ENCODE results near the gene HAPSTR1.

The HAPSTR1 gene

DNA sequence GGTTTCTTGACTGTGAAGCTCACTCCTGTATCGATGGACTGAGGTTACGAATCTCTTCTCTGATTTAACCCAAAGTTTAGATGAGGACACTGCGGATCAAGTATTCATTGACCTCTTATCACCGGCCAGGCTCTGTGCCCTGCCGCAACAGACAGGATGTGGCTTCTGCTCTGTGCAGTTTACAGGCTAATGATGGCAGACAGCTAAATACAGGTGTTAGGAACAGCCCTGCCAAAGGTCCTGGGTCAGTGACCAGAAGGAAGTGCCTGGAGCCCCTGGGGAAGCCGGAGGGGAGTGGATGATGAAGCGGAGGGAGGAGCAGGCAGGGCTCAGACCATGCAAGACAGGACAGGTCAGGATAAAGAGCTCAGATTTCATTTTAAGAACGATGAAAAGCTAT, 44.4 kb downstream of the HAPSTR1 start:
- Histone ChIP-seq H3K36me3 (no peaks in the 10 kb centered on the region), H3K9ac (peak overlapping the region in 8 of 11 experiments; percentile 32 to 62 (median 46); a peak in 12 of 22 replicates), H3K27ac (peak overlapping the region in 5 of 11 experiments; percentile 21 to 60 (median 42); a peak in 8 of 22 replicates), H3K4me1 (peaks cover 21 to 88% (median 69%) of the 10 kb centered on the region in 10 experiments), H3K9me3 (replicated peaks in 1 of 11) (no peaks in the 10 kb centered on the region), H3K4me2 (peak overlapping the region; percentile 54 to 95 (median 83)), H4K20me1 (peaks cover 0 to 34% (median 8%) of the 10 kb centered on the region in 11 experiments; a peak in 11 of 22 replicates), H3K4me3 (peak overlapping the region in 2 of 10 experiments; percentile 16 to 28; a peak in 3 of 20 replicates), H3K27me3 (no peaks in the 10 kb centered on the region)
- no peak for TF ChIP-seq Cebpa-rat (IDR thresholded peaks at IDR 0.05)

DNA sequence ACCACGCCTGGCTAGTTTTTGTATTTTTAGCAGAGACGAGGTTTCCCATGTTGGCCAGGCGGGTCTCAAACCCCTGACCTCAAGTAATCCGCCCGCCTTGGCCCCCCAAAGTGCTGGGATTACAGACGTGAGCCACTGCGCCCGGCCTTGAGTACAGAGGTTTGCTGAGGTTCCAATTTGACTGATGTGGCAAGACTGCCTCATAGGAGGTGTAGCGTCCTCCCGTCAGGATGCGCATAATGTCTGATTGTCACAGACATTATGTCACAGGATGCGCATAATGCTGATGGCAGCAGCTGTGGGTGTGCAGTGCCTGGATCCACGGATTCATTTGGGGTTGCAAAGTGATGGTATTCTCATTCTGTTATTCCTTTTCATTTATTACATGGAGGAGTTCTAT, 45.2 kb downstream of the HAPSTR1 start:
- H3K27me3 ChIP-seq = no peaks in the 10 kb centered on the region
- H3K4me3 ChIP-seq = no peak overlapping the region
- peak overlapping the region in 9 of 11 experiments; percentile 57 to 95 (median 84); a peak in 18 of 22 replicates for H3K4me2 ChIP-seq
- peak overlapping the region in 4 of 11 experiments; percentile 22 to 60 (median 50); a peak in 6 of 22 replicates for H3K27ac ChIP-seq
- TF ChIP-seq Cebpa-rat (IDR thresholded peaks at IDR 0.05) = no peak
- H3K9me3 ChIP-seq (replicated peaks in 1 of 11) = no peaks in the 10 kb centered on the region
- H4K20me1 ChIP-seq = peaks cover 0 to 34% (median 8%) of the 10 kb centered on the region in 11 experiments; a peak in 11 of 22 replicates
- H3K36me3 ChIP-seq = no peaks in the 10 kb centered on the region
- H3K9ac ChIP-seq = peak overlapping the region in 3 of 11 experiments; percentile 7 to 56 (median 11); a peak in 2 of 22 replicates
- H3K4me1 ChIP-seq = peaks cover 21 to 86% (median 68%) of the 10 kb centered on the region in 10 experiments

DNA sequence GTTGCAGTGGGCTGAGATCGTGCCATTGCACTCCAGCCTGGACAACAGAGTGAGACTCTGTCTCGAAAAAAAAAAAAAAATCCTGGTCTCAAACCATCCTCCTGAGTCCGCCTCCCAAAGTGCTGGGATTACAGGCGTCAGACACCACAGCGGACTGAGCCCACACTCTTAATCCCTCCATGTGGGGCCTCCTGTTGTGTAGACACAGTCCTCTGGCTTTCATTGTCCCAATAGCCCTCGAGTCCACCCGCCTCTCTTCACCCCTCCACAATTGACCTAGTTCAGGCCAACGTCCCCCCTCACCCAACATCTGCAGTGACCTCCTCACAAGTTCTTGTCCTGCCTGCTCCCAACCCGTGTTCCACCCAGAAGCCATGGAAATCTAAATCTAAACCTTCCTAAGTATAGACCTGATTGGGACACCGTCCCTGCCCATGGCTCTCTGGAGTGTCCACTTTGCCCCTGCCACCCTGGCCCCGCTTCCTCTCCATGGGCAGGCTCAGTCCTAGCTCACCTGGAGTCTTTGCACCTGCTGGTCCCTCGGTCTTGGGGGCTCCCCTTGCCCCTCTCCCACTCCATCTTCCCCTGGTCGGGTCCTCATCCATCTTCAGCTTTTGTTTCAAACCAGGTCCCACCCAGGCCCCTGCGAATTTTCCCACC, 46.7 kb downstream of the HAPSTR1 start:
- no peak overlapping the region for H3K27ac ChIP-seq
- no peak overlapping the region for H3K9ac ChIP-seq
- peaks cover 0 to 34% (median 8%) of the 10 kb centered on the region in 11 experiments; a peak in 11 of 22 replicates for H4K20me1 ChIP-seq
- peaks cover 12 to 71% (median 55%) of the 10 kb centered on the region in 10 experiments; a peak in 19 of 20 replicates for H3K4me1 ChIP-seq
- no peak overlapping the region for H3K4me2 ChIP-seq
- H3K27me3 ChIP-seq = no peaks in the 10 kb centered on the region
- H3K4me3 ChIP-seq = no peak overlapping the region
- TF ChIP-seq Cebpa-rat (IDR thresholded peaks at IDR 0.05) = no peak
- no peaks in the 10 kb centered on the region for H3K36me3 ChIP-seq
- H3K9me3 ChIP-seq (replicated peaks in 1 of 11) = no peaks in the 10 kb centered on the region

DNA sequence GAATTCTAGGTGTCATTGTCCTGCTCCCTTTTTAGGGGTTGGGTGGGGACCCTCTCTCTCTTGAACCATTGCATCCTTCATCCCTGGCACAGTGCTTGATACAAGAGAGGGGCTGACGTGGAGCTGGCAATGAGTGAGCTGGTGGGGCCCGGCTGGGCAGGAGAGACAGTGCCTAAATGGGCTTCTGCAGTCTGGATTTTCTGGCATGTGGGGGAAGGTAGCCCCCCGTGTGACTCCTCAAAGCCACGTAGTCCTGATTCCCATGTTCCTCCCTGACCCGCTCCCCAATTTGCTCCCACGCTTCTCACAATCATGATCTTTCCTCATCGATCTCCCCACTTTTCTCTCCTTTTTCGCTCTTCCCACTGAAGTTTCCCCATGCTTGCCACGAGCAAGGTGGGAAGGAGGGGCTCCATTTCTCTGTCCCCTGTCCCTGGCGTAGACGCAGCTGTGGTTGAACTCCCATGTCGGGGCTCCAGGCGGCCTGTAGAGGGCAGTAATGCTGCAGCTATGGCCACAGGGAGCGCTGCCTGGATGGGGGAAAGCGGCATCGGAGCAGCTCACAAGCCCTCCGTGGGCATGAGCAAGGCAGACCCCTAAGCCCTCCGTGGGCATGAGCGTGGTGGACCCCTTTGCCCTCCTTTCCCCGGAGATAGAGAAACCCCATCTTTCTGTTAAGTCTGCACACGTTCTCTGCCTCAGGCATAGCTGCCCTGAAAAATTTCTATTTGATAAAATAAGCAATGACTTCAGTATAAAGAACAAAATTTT, 47.5 kb downstream of the HAPSTR1 start:
- Histone ChIP-seq H3K9ac (peak overlapping the region in 1 of 11 experiments; percentile 6; a peak in 1 of 22 replicates), H3K27ac (no peak overlapping the region), H3K36me3 (no peaks in the 10 kb centered on the region), H3K9me3 (replicated peaks in 1 of 11) (no peaks in the 10 kb centered on the region), H3K4me2 (peak overlapping the region; percentile 7 to 64 (median 33); a peak in 18 of 22 replicates), H3K27me3 (no peaks in the 10 kb centered on the region), H4K20me1 (peaks cover 0 to 33% (median 8%) of the 10 kb centered on the region in 11 experiments; a peak in 11 of 22 replicates), H3K4me1 (peaks cover 9 to 63% (median 50%) of the 10 kb centered on the region in 10 experiments; a peak in 19 of 20 replicates), H3K4me3 (no peak overlapping the region; a peak in 1 of 20 replicates)
- no peak for TF ChIP-seq Cebpa-rat (IDR thresholded peaks at IDR 0.05)

DNA sequence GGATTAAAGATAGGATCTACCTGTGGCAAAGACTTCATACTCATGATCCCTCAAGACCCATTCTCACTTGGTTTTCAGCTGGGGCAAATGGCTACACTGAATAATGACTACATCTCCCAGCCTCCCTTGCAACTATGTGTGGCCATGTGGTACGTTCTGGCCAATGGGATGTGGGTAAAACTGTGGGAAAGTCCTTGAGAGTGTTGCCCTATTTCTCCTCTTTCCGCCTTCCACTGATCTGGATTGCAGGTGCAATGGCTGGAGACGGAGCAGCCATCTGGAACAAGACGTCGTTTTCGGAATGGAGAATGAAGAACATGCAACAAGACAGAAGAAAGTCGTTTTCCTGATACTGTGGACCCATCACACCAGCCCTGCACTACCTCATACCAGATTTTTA, 48.5 kb downstream of the HAPSTR1 start:
- H3K4me2 ChIP-seq = peak overlapping the region in 6 of 11 experiments; percentile 2 to 64 (median 24); a peak in 7 of 22 replicates

More for the DNA sequence above, 48.5 kb downstream of the HAPSTR1 start:
- H3K4me3 ChIP-seq = no peak overlapping the region
- H3K36me3 ChIP-seq = no peaks in the 10 kb centered on the region
- no peaks in the 10 kb centered on the region for H3K9me3 ChIP-seq (replicated peaks in 1 of 11)
- TF ChIP-seq Cebpa-rat (IDR thresholded peaks at IDR 0.05) = no peak
- no peaks in the 10 kb centered on the region for H3K27me3 ChIP-seq
- H3K9ac ChIP-seq = no peak overlapping the region
- H3K4me1 ChIP-seq = peaks cover 9 to 52% (median 42%) of the 10 kb centered on the region in 10 experiments; a peak in 19 of 20 replicates
- peaks cover 0 to 23% (median 6%) of the 10 kb centered on the region in 11 experiments; a peak in 11 of 22 replicates for H4K20me1 ChIP-seq
- no peak overlapping the region for H3K27ac ChIP-seq

Measured in BLaER1 treated with 17β-estradiol and CSF1 and Interleukin-3, amounts not matched to agents 10 nM and 100 nM (cell line).